Ascending aorta (tissue), 2 donors: Measurements from ENCODE around the gene SURF4. TPM values are rescaled to one million over a fixed set of nuclear protein-coding genes. Genes with fewer than 3 reads are reported as not detected.
"Not testable (repeated sequence)": the region's sequence is repeated elsewhere in the genome, so short reads cannot be mapped to it uniquely, and the experiment has no call there.

Source experiments
- DNase-seq, 2 donors: peaks; one replicate each; pipeline ENCODE4 v3.0.0-alpha.2; 2019; ENCODE audit warnings: low spot score in 2 of 2
- H3K27ac ChIP-seq, 2 donors: fragments of 200-600 bp; sonication (generic); one replicate each; pipeline ENCODE4 v1.5.1; 2016 to 2017; ENCODE audit warnings: mild to moderate bottlenecking in 1 of 2
- H3K27me3 ChIP-seq: fragments of 200-600 bp; sonication (generic); one replicate; pipeline ENCODE4 v1.5.1; 2017
- H3K36me3 ChIP-seq, 2 donors: fragments of 200-600 bp; sonication (generic); one replicate each; pipeline ENCODE4 v1.5.1; 2016
- H3K4me1 ChIP-seq, 2 donors: fragments of 200-600 bp; sonication (generic); one replicate each; pipeline ENCODE4 v1.5.1; 2016 to 2017; ENCODE audit warnings: mild to moderate bottlenecking in 1 of 2
- H3K4me3 ChIP-seq, 2 donors: fragments of 200-600 bp; sonication (generic); one replicate each; pipeline ENCODE4 v1.5.1; 2016 to 2017; ENCODE audit warnings: mild to moderate bottlenecking in 1 of 2
- H3K9me3 ChIP-seq, 2 donors: fragments of 200-600 bp; sonication (generic); one replicate each; pipeline ENCODE4 v1.5.1; 2016
- CTCF ChIP-seq, 3 experiments: fragments of 200-600 bp in 2 of 3; fragments of 450-650 bp in 1 of 3; sonication (generic) in 2 of 3; IDR thresholded peaks; one replicate each; pipeline ENCODE4 v1.5.1; 2016 to 2019; ENCODE audit warnings: antibody characterized with exemption in 3 of 3, mild to moderate bottlenecking in 1 of 3, moderate library complexity in 1 of 3
- intact Hi-C: fragments of 100-400 bp; cut with DNase I; formaldehyde crosslinking; loops from one replicate; pipeline ENCODE4 v1.15.1; 2023
- total RNA-seq: library from RNA; depleted of rRNA; stranded (reverse); fragments of >200 nt; gene quantifications from one replicate; pipeline ENCODE4 v1.1.0, GENCODE V29; 2016

Gene SURF4
- total RNA-seq, 1 donor from 2014 or later, result 161 TPM

- Histone ChIP-seq H3K4me1 (peaks cover 5 to 9% of the 10 kb centered on the region in 2 donors), H3K36me3 (peaks cover 40 to 64% of the 10 kb centered on the region in 2 donors), H3K27me3 (no peaks in the 10 kb centered on the region), H3K9me3 (no peaks in the 10 kb centered on the region), H3K27ac (peak overlapping the region in 1 of 2 donors; percentile 9), H3K4me3 (no peak overlapping the region)
- intact Hi-C loops, result loop anchor here (10.0 kb wide), 1 partner anchor 985 kb away; the partner anchor contains the start of gene SETX
- no peak for DNase-seq
- TF ChIP-seq CTCF (IDR thresholded peaks at IDR 0.05), result no peak
Observed at GRCh38 chr9:133340256-133340655, 35.6 kb downstream of the SURF4 start.

- H3K27me3 ChIP-seq, result no peaks in the 10 kb centered on the region
- H3K4me3 ChIP-seq, result no peak overlapping the region
- TF ChIP-seq CTCF (IDR thresholded peaks at IDR 0.05), result no peak
- H3K4me1 ChIP-seq, result peaks cover 11 to 15% of the 10 kb centered on the region in 2 donors
- H3K36me3 ChIP-seq, result peaks cover 38 to 58% of the 10 kb centered on the region in 2 donors
- DNase-seq, result no peak
- no peak overlapping the region for H3K27ac ChIP-seq
- no peaks in the 10 kb centered on the region for H3K9me3 ChIP-seq
- intact Hi-C loops, result loop anchor here (5.0 to 10.0 kb wide), 2 partner anchors 307 to 985 kb away; partner anchors contain the start of genes GTF3C5 and SETX
Observed at GRCh38 chr9:133339641-133340040, 36.2 kb downstream of the SURF4 start.

- intact Hi-C loops, result loop anchor here (1.0 to 5.0 kb wide), 5 partner anchors 12 to 689 kb away; partner anchors contain the start of genes BRD3OS, GTF3C5, MED22 and RPL7A
- Histone ChIP-seq H3K4me1 (peaks cover 11 to 19% of the 10 kb centered on the region in 2 donors), H3K9me3 (no peaks in the 10 kb centered on the region), H3K36me3 (peaks cover 38 to 56% of the 10 kb centered on the region in 2 donors), H3K27ac (peak within 1 kb of the TSS; percentile 50 to 57), H3K4me3 (peak within 1 kb of the TSS; percentile 80 to 91), H3K27me3 (no peaks in the 10 kb centered on the region)
- peak; percentile 46 to 93 for DNase-seq
- TF ChIP-seq CTCF (IDR thresholded peaks at IDR 0.05), result no peak
Observed at GRCh38 chr9:133335924-133336811, 39.7 kb downstream of the SURF4 start, which contains the start of gene SURF6. Gene SURF6, minus strand, starts transcription at chr9:133336188. Its CDS starts 56 bp downstream, at chr9:133336132.

GRCh38 chr9:133334888-133335287, 41.0 kb downstream of the SURF4 start:
- intact Hi-C loops, result loop anchor here (5.0 kb wide), 1 partner anchor 303 kb away; the partner anchor contains the start of gene GTF3C5

GRCh38 chr9:133334161-133334560, 41.7 kb downstream of the SURF4 start:
- H3K9me3 ChIP-seq, result no peaks in the 10 kb centered on the region
- intact Hi-C loops, result no loop called here
- H3K27ac ChIP-seq, result no peak overlapping the region
- no peaks in the 10 kb centered on the region for H3K27me3 ChIP-seq
- peaks cover 37 to 45% of the 10 kb centered on the region in 2 donors for H3K36me3 ChIP-seq
- no peak for TF ChIP-seq CTCF (IDR thresholded peaks at IDR 0.05)
- no peak overlapping the region for H3K4me3 ChIP-seq
- no peak for DNase-seq
- H3K4me1 ChIP-seq, result peaks cover 11 to 19% of the 10 kb centered on the region in 2 donors

More at GRCh38 chr9:133334888-133335287, 41.0 kb downstream of the SURF4 start:
- Histone ChIP-seq H3K36me3 (peaks cover 37 to 52% of the 10 kb centered on the region in 2 donors), H3K4me1 (peaks cover 11 to 19% of the 10 kb centered on the region in 2 donors), H3K4me3 (peak overlapping the region; percentile 80 to 91)
- H3K27me3 ChIP-seq, H3K27ac ChIP-seq, DNase-seq, H3K9me3 ChIP-seq: not testable (repeated sequence)

GRCh38 chr9:133333566-133333965, 42.3 kb downstream of the SURF4 start:
- intact Hi-C loops, result no loop called here

More at GRCh38 chr9:133333566-133333965, 42.3 kb downstream of the SURF4 start:
- DNase-seq, result peak in 1 of 2 donors; percentile 51
- no peaks in the 10 kb centered on the region for H3K27me3 ChIP-seq
- H3K9me3 ChIP-seq, result no peaks in the 10 kb centered on the region
- peaks cover 11 to 19% of the 10 kb centered on the region in 2 donors for H3K4me1 ChIP-seq
- H3K4me3 ChIP-seq, result no peak overlapping the region
- no peak overlapping the region for H3K27ac ChIP-seq
- H3K36me3 ChIP-seq, result peaks cover 37 to 42% of the 10 kb centered on the region in 2 donors
- TF ChIP-seq CTCF (IDR thresholded peaks at IDR 0.05), result no peak
